H1 (cell line): ENCODE measurements around the gene SLC37A3. TPM values are rescaled to one million over a fixed set of nuclear protein-coding genes. Genes with fewer than 3 reads are reported as not detected.
A peak's percentile ranks its signal among the peaks of the same experiment; 100 is the strongest.

ENCODE experiments used
- CTCF ChIA-PET: fragments of 300-600 bp; sonication (Branson Sonifier 250); formaldehyde crosslinking; loops from one replicate; lab custom pipeline; 2021; ENCODE audit not compliant: partially characterized antibody; lab: Charles Lee
- POLR2A ChIA-PET: fragments of 300-600 bp; sonication (Branson Sonifier 250); formaldehyde crosslinking; loops from one replicate; lab custom pipeline; 2021; ENCODE audit warnings: inconsistent platforms; ENCODE audit not compliant: partially characterized antibody; lab: Charles Lee
- DNase-seq, 2 experiments: peaks; one replicate each; pipeline versions ENCODE4 v3.0.0 to v3.0.0-alpha.2; 2010 to 2022; ENCODE audit warnings: low spot score in 2 of 2, low read depth in 1 of 2, mixed read lengths in 1 of 2
- FAIRE-seq: peaks from 2 replicates; lab custom pipeline; 2011; peaks lifted over from hg19 to GRCh38; lab: Jason Lieb, UNC
- H2AFZ ChIP-seq: 2 replicates; pipeline ENCODE4 v1.8.1; 2012; ENCODE audit warnings: low read length, inconsistent platforms
- H2AK5ac ChIP-seq: 2 replicates; pipeline ENCODE4 v1.6.1; 2013; ENCODE audit warnings: low read depth, low read length
- H2BK120ac ChIP-seq: replicated peaks from 2 replicates; pipeline ENCODE3; 2013; ENCODE audit warnings: low read depth, low read length, inconsistent platforms
- H2BK12ac ChIP-seq: 2 replicates; pipeline ENCODE4 v1.6.1; 2013; ENCODE audit warnings: low read depth, low read length
- H2BK15ac ChIP-seq: 2 replicates; pipeline ENCODE4 v1.6.1; 2013; ENCODE audit warnings: low read length
- H2BK20ac ChIP-seq: 2 replicates; pipeline ENCODE4 v1.6.1; 2013; ENCODE audit warnings: low read length
- H2BK5ac ChIP-seq: 2 replicates; pipeline ENCODE4 v1.6.1; 2013; ENCODE audit warnings: low read depth, low read length
- H3K14ac ChIP-seq: 2 replicates; pipeline ENCODE4 v1.6.1; 2013; ENCODE audit warnings: inconsistent platforms; ENCODE audit not compliant: insufficient read length
- H3K18ac ChIP-seq: 2 replicates; pipeline ENCODE4 v1.6.1; 2013; ENCODE audit warnings: low read length; ENCODE audit errors: extremely low read depth
- H3K23ac ChIP-seq: 2 replicates; pipeline ENCODE4 v1.6.1; 2013; ENCODE audit warnings: inconsistent platforms; ENCODE audit not compliant: insufficient read length
- H3K23me2 ChIP-seq: 2 replicates; pipeline ENCODE4 v1.6.1; 2013; ENCODE audit warnings: low read depth, low read length
- H3K27ac ChIP-seq: 2 replicates; pipeline ENCODE4 v1.6.1; 2011; ENCODE audit warnings: low read depth, low read length, inconsistent platforms
- H3K27me3 ChIP-seq, 4 experiments: replicated peaks in 1 of 4; 1 replicate in 1 of 4; 2 replicates in 3 of 4; pipeline versions ENCODE4 v1.6.1 to v1.8.1; 2011 to 2013; ENCODE audit warnings: low read length in 3 of 4, mild to moderate bottlenecking in 3 of 4, inconsistent platforms in 2 of 4, mixed read lengths in 2 of 4, moderate library complexity in 1 of 4; ENCODE audit not compliant: control insufficient read depth in 3 of 4, insufficient read depth in 3 of 4; ENCODE audit errors: extremely low read depth in 1 of 4
- H3K36me3 ChIP-seq, 4 experiments: 2 replicates each; pipeline versions ENCODE4 v1.6.1 to v1.8.1; 2011 to 2013; ENCODE audit warnings: mild to moderate bottlenecking in 4 of 4, low read length in 3 of 4, moderate library complexity in 2 of 4, control low read depth in 1 of 4, inconsistent platforms in 1 of 4; ENCODE audit not compliant: insufficient read depth in 4 of 4, control insufficient read depth in 2 of 4
- H3K4ac ChIP-seq: replicated peaks from 2 replicates; pipeline ENCODE3; 2013; ENCODE audit warnings: low read length, low read depth, mixed read lengths, inconsistent platforms; ENCODE audit not compliant: insufficient read length
- H3K4me1 ChIP-seq, 4 experiments: replicated peaks in 1 of 4; 1 replicate in 1 of 4; 2 replicates in 3 of 4; pipeline versions ENCODE4 v1.6.1 to v1.8.1; 2011 to 2013; ENCODE audit warnings: low read length in 3 of 4, inconsistent platforms in 2 of 4, mixed read lengths in 1 of 4; ENCODE audit not compliant: insufficient read depth in 4 of 4, control insufficient read depth in 3 of 4
- H3K4me2 ChIP-seq, 2 experiments: 2 replicates each; pipeline versions ENCODE4 v1.6.1 to v1.8.1; 2011 to 2013; ENCODE audit warnings: low read depth in 2 of 2, low read length in 2 of 2, control low read depth in 1 of 2, inconsistent platforms in 1 of 2, mild to moderate bottlenecking in 1 of 2; ENCODE audit not compliant: insufficient read depth in 1 of 2
- H3K4me3 ChIP-seq, 4 experiments: fragments of 200-600, 300-600 bp in 1 of 4; sonication (generic), shearing (Covaris generic), sonication (Bioruptor Twin) in 1 of 4; 2 replicates each; pipeline versions ENCODE4 v1.5.1 to v1.8.1; 2011 to 2016; ENCODE audit warnings: low read length in 4 of 4, low read depth in 3 of 4, control low read depth in 2 of 4, inconsistent platforms in 2 of 4, mild to moderate bottlenecking in 2 of 4, mixed read lengths in 1 of 4, moderate library complexity in 1 of 4; ENCODE audit not compliant: insufficient read depth in 2 of 4; ENCODE audit errors: extremely low read depth in 1 of 4
- H3K56ac ChIP-seq: replicated peaks from 2 replicates; pipeline ENCODE3; 2013; ENCODE audit warnings: low read depth, mild to moderate bottlenecking, mixed read lengths, low read length, inconsistent platforms; ENCODE audit not compliant: insufficient read length
- H3K79me1 ChIP-seq: 2 replicates; pipeline ENCODE4 v1.6.1; 2013; ENCODE audit warnings: low read depth, low read length, control low read depth
- H3K79me2 ChIP-seq, 2 experiments: 2 replicates each; pipeline versions ENCODE4 v1.6.1 to v1.8.1; 2012 to 2013; ENCODE audit warnings: low read length in 2 of 2, mild to moderate bottlenecking in 2 of 2, inconsistent platforms in 1 of 2; ENCODE audit not compliant: insufficient read depth in 2 of 2, control insufficient read depth in 1 of 2
- H3K9ac ChIP-seq, 4 experiments: replicated peaks in 1 of 4; 1 replicate in 1 of 4; 2 replicates in 3 of 4; pipeline versions ENCODE4 v1.6.1 to v1.8.1; 2011 to 2013; ENCODE audit warnings: low read depth in 3 of 4, low read length in 3 of 4, control low read depth in 2 of 4, mild to moderate bottlenecking in 2 of 4, moderate library complexity in 2 of 4, inconsistent platforms in 1 of 4; ENCODE audit errors: extremely low read depth in 1 of 4
- H3K9me3 ChIP-seq, 2 experiments: 2 replicates each; pipeline versions ENCODE4 v1.6.1 to v1.8.1; 2012 to 2013; ENCODE audit warnings: mild to moderate bottlenecking in 2 of 2, moderate library complexity in 2 of 2, control low read depth in 1 of 2, inconsistent platforms in 1 of 2, low read depth in 1 of 2, low read length in 1 of 2, mixed read lengths in 1 of 2; ENCODE audit not compliant: insufficient read depth in 2 of 2
- H4K20me1 ChIP-seq, 2 experiments: replicated peaks in 1 of 2; 2 replicates each; pipeline versions ENCODE3 to v1.8.1; 2011 to 2013; ENCODE audit warnings: inconsistent platforms in 2 of 2, low read length in 2 of 2, mild to moderate bottlenecking in 1 of 2; ENCODE audit not compliant: insufficient read depth in 2 of 2, control insufficient read depth in 1 of 2
- H4K5ac ChIP-seq: 2 replicates; pipeline ENCODE4 v1.6.1; 2013; ENCODE audit warnings: low read length, low read depth, mixed read lengths, inconsistent platforms; ENCODE audit not compliant: insufficient read length
- H4K8ac ChIP-seq: 2 replicates; pipeline ENCODE4 v1.8.0; 2013; ENCODE audit warnings: mild to moderate bottlenecking, moderate library complexity, low read length, inconsistent platforms; ENCODE audit not compliant: insufficient read depth; ENCODE audit errors: extremely low read depth
- H4K91ac ChIP-seq: replicated peaks from 2 replicates; pipeline ENCODE3; 2013; ENCODE audit warnings: low read length, mixed read lengths, inconsistent platforms; ENCODE audit not compliant: insufficient read length
- CBX8 ChIP-seq: fragments of 300-800, 300-1000 bp; sonication (generic); IDR thresholded peaks from 2 replicates; pipeline ENCODE4 v1.7.1; 2016; ENCODE audit warnings: low read depth, low read length, borderline replicate concordance
- CEBPB ChIP-seq: IDR thresholded peaks from 2 replicates; pipeline ENCODE4 v1.6.1; 2012; ENCODE audit warnings: low read depth, low read length
- EZH2 ChIP-seq: fragments of 200-600 bp; sonication (generic); IDR thresholded peaks from 2 replicates; pipeline ENCODE4 v1.7.1; 2012; ENCODE audit warnings: low read depth, mild to moderate bottlenecking, moderate library complexity, low read length, inconsistent platforms; ENCODE audit not compliant: severe bottlenecking
- HDAC6 ChIP-seq: IDR thresholded peaks from one replicate; pipeline ENCODE4 v1.7.1; 2012; ENCODE audit warnings: low read depth, mild to moderate bottlenecking, inconsistent platforms, low read length, moderate library complexity
- KDM4A ChIP-seq: IDR thresholded peaks from one replicate; pipeline ENCODE4 v1.7.1; 2012; ENCODE audit warnings: low read depth, mild to moderate bottlenecking, moderate library complexity, low read length, inconsistent platforms; ENCODE audit not compliant: severe bottlenecking
- MAFK ChIP-seq: IDR thresholded peaks from 2 replicates; pipeline ENCODE4 v1.6.1; 2012; ENCODE audit warnings: low read depth, mild to moderate bottlenecking, improper control_type of control experiment, low read length
- POLR2AphosphoS5 ChIP-seq: IDR thresholded peaks from 2 replicates; pipeline ENCODE4 v1.6.1; 2011; ENCODE audit warnings: low read depth, low read length
- RBBP5 ChIP-seq: IDR thresholded peaks from 2 replicates; pipeline ENCODE4 v1.7.1; 2012; ENCODE audit warnings: low read depth, mild to moderate bottlenecking, inconsistent platforms, low read length, moderate library complexity, borderline replicate concordance
- RFX5 ChIP-seq: IDR thresholded peaks from 2 replicates; pipeline ENCODE4 v1.6.1; 2011; ENCODE audit warnings: low read depth, low read length, improper control_type of control experiment, borderline replicate concordance
- TAF1 ChIP-seq: IDR thresholded peaks from 2 replicates; pipeline ENCODE4 v1.6.1; 2011; ENCODE audit warnings: mild to moderate bottlenecking, low read depth, low read length
- YY1 ChIP-seq: IDR thresholded peaks from 2 replicates; pipeline ENCODE4 v1.6.1; 2011; ENCODE audit warnings: low read depth, mild to moderate bottlenecking, low read length
- whole genome bisulfite sequencing, 2 experiments: shearing (Covaris generic) in 1 of 2; methylation state at CpG; one replicate each; pipeline versions ENCODE4 v1.1.6 to v1.1.7; 2013 to 2015; ENCODE audit warnings: low lambda C conversion rate in 2 of 2, mixed read lengths in 2 of 2, inconsistent platforms in 1 of 2, low coverage in 1 of 2, missing lambda C conversion rate in 1 of 2; ENCODE audit not compliant: insufficient replicate concordance in 2 of 2, insufficient coverage in 1 of 2, insufficient read length in 1 of 2; ENCODE audit errors: extremely low coverage in 1 of 2, missing lambda C conversion rate in 1 of 2; 5-methylcytosine and 5-hydroxymethylcytosine counted together
- polyA plus RNA-seq, 7 experiments: library from polyadenylated mRNA; depleted of rRNA in 3 of 7; stranded (reverse) in 5 of 7; unstranded in 2 of 7; fragments of >200 nt in 5 of 7; fragments of 200-250 nt in 2 of 7; gene quantifications; 1 replicate in 5 of 7; 2 replicates in 1 of 7; 4 replicates in 1 of 7; pipeline versions ENCODE4 v1.2.1 to v1.2.3, GENCODE V29; 2011 to 2013; ENCODE audit warnings: missing spikeins in 2 of 7, mixed read lengths in 2 of 7
- total RNA-seq: library from RNA; stranded (reverse); fragmentation: NEBNext Ultra II Directional; extraction: Animal tissue kit (Norgen Biotek cat#: 25700); gene quantifications from 2 replicates; pipeline ENCODE4 v1.2.1, GENCODE V29; 2021
- TF ChIP-seq, protein P1 (sequence below): IDR thresholded peaks from 2 replicates; pipeline ENCODE4 v1.6.1; 2011; ENCODE audit warnings: low read length, improper control_type of control experiment

Gene SLC37A3
- total and polyA plus RNA-seq, 2 of the 8 experiments (the other 6 are each of a cell fraction or from before 2014, with no cell fraction given): 58.2 to 71.0 TPM

DNA sequence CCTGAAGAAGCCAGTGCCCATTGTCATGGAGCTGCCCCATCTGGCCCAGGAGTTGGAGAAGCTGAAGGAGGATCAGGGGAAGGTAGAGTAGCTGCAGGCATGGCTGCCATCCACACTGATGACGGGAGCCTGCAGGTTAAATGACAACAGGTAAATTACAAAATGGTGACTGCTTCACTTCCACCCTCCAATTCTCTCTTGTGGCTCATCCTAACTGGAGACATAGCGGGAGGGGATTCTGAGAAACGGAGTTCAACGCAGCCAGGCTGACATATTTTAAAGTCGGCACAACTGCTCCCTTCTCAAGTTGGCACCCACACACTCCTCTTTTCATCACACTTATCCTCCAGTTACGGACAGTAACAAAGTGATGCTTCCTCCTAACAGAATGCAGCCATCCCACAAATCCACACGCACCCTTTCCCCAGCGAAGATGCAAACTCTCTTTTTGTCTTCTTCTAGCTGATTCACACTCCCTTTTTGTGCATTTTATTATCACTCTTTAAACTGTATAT is 103.0 kb downstream of the SLC37A3 start:
- Histone ChIP-seq H3K4ac (no peak overlapping the region), H2BK12ac (no peak overlapping the region), H3K56ac (no peak overlapping the region), H3K9ac (no peak overlapping the region), H2BK15ac (no peak overlapping the region), H3K23ac (no peak overlapping the region), H3K36me3 (no peaks in the 10 kb centered on the region), H2BK120ac (no peak overlapping the region), H3K14ac (no peak overlapping the region), H4K5ac (no peak overlapping the region), H2AK5ac (no peak overlapping the region), H3K9me3 (no peaks in the 10 kb centered on the region), H2BK20ac (no peak overlapping the region), H3K79me1 (no peaks in the 10 kb centered on the region), H3K18ac (no peak overlapping the region), H3K4me2 (no peak overlapping the region), H3K4me3 (no peak overlapping the region), H4K91ac (no peak overlapping the region), H3K27me3 (no peaks in the 10 kb centered on the region), H3K4me1 (no peaks in the 10 kb centered on the region), H3K27ac (no peak overlapping the region), H3K79me2 (no peaks in the 10 kb centered on the region), H2AFZ (no peak overlapping the region), H3K23me2 (no peaks in the 10 kb centered on the region), H2BK5ac (no peak overlapping the region), H4K8ac (0 out of 2 replicates have a peak overlapping the region, but pooled peaks have one; percentile 82), H4K20me1 (no peaks in the 10 kb centered on the region)
- TF ChIP-seq POLR2AphosphoS5: no peak
- no peak for TF ChIP-seq TAF1
- no peak for TF ChIP-seq RFX5
- TF ChIP-seq HDAC6: no peak
- no peak for TF ChIP-seq EZH2
- TF ChIP-seq RBBP5: no peak
- TF ChIP-seq CBX8: no peak
- no peak for TF ChIP-seq MAFK
- no peak for TF ChIP-seq YY1
- TF ChIP-seq CEBPB: no peak
- TF ChIP-seq, protein P1, sequence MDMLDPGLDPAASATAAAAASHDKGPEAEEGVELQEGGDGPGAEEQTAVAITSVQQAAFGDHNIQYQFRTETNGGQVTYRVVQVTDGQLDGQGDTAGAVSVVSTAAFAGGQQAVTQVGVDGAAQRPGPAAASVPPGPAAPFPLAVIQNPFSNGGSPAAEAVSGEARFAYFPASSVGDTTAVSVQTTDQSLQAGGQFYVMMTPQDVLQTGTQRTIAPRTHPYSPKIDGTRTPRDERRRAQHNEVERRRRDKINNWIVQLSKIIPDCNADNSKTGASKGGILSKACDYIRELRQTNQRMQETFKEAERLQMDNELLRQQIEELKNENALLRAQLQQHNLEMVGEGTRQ: no peak
- TF ChIP-seq KDM4A: no peak
- ChIA-PET CTCF (interaction anchor here (1.4 kb wide), 1 partner anchor 9 kb away, joined by 8 read pairs; no protein-coding TSS in a partner anchor), POLR2A (no interaction called here)
- DNase-seq (no peak), FAIRE-seq (no peak)
- 94% methylated on average over 8 of the region's 8 CpGs; no CpG with 5 or more reads in 1 of the 2 experiments for WGBS, 2 experiments
